Activated CD4-positive, alpha-beta T cell treated with anti-CD3 and anti-CD28 coated beads, Interleukin-10, Interleukin-2, amounts not matched to agents 100 ng/mL and 50 ng/mL, durations not matched to agents 16 hours and 8 hours (primary cell): ENCODE measurements around the gene LTBP2.

Experiments
- DNase-seq: peaks from one replicate; pipeline ENCODE4 v3.0.0-alpha.2; 2020

Gene LTBP2

GRCh38 chr14:74637178-74637550 is 25.1 kb upstream of the LTBP2 start:
- no peak for DNase-seq

DNA sequence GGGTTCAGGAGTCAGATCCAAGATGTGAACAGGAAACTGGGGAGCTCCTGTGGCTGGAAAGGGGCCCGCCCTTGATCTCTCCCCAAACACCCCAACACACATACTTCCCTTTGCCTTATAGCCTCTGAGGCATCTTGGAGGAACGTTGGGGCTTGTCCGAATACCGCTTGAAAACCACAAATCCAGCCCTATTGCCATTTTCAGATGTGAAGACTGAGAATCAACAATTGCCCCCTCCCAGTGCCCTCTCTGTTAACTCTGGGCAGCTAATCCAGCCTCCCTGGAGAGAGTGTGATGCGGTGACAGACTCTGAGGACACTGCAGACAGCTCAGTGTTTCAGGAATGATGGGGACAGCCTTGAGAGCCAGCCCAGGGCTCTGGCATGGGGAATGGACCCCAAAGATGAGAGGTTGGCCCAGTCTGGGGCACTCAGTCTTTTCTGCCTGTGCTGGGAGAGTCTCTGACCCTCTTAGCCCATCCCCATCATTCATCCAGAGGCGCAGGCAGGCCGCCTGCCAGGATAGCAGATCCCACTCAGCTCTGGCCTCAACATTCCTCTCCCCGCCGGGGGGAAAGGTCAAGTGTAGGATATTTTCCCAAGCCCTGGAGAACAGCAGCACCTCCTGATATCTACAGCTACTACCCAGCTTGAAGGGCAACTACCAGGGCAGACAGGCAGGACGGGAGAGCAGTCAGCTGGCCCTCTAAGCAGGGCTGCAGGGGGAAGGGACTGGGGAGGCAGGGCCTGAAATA is 24.6 kb upstream of the LTBP2 start:
- DNase-seq = no peak

DNA sequence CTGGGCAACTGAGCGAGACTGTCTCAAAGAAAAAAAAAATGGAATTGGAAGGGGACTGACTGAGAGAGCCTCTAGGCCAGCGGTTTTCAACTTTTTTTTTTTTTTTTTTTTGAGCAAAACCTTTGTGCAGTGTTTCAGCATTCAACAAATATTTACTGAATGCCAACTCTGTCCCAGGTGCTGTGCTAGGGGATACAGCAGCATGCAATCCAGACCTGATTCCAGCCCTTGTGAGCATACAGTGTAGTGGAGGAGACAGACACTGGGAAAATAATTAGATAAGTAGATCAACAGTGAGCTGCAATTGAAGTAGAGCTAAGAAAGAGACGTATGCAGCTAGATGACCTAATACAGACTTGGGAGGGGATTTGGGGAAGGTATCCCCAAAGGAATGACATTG is 23.8 kb upstream of the LTBP2 start:
- no peak for DNase-seq

DNA sequence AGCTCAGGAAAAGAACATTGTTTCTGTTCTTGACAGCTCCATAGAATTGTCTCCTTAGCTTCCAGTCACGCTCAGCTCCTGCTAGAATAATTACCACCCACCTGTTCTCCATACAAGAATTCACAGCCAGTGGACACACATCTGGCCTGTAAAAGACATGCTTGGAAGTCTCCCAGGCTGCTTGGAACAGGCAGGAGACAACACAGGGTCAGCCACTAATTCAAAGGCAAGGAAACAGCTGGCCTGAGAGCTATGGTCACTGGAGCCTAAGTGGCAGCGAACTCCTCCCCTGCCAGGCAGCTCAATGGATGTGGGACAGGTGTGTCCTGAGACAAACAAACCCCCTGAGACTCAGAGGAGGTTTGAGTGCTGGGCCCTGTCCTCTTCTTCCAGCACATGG is 22.9 kb upstream of the LTBP2 start:
- no peak for DNase-seq

GRCh38 chr14:74634481-74634880 is 22.4 kb upstream of the LTBP2 start:
- no peak for DNase-seq

GRCh38 chr14:74630881-74631690 is 19.0 kb upstream of the LTBP2 start:
- no peak for DNase-seq

- no peak for DNase-seq
Observed at GRCh38 chr14:74628418-74628817, 16.4 kb upstream of the LTBP2 start.

GRCh38 chr14:74627076-74627475 is 15.0 kb upstream of the LTBP2 start:
- no peak for DNase-seq

GRCh38 chr14:74622257-74622656 is 10.2 kb upstream of the LTBP2 start:
- no peak for DNase-seq

GRCh38 chr14:74621556-74621955 is 9.5 kb upstream of the LTBP2 start:
- no peak for DNase-seq

DNA sequence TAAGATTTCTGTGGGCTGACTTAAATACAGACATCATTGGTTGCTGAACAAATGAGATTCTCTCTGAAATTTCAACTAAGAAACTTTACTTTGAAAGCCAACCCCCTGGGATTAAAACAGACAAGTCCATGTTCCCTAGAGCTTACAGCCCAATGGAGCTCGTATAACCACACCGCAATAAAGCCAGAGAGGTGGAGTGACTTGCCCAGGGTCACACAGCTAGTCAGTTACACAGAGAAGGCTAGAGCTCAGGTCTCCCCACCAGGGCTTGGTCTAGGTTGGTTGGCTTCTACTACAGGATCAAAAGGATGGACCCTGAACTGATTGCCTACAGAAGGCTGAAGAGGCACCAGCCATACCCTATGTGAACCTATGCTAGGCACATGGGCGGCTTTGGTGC is 8.9 kb upstream of the LTBP2 start:
- no peak for DNase-seq

- DNase-seq = peak; percentile 75
Observed at GRCh38 chr14:74620497-74620921, 8.5 kb upstream of the LTBP2 start.

- no peak for DNase-seq
Observed at GRCh38 chr14:74619672-74620131, 7.7 kb upstream of the LTBP2 start.

GRCh38 chr14:74618078-74618952 is 6.3 kb upstream of the LTBP2 start:
- DNase-seq = peak; percentile 87

- DNase-seq = no peak
Observed at GRCh38 chr14:74616996-74617700, 5.1 kb upstream of the LTBP2 start.

DNA sequence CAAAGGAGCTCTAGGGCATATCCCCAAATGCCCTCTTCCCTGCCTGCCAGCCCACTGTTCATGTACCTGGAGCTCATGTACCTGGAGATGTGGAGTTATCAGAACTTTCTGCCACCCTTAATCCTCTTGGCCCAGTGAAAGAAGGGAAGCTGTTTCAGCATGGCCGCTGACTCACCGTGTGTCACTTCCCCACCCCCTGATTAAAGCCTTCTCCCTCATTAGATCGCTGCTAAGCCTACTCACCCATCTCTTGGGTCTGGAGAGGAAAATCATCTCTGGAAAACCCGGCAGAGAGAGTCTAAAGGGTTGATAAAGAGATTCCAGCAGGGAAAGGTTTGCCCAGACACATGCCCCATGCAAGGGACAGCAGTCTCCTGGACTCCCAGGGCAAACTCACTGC is 4.5 kb upstream of the LTBP2 start:
- DNase-seq = no peak

- DNase-seq = no peak
Observed at GRCh38 chr14:74615735-74616134, 3.7 kb upstream of the LTBP2 start.

DNA sequence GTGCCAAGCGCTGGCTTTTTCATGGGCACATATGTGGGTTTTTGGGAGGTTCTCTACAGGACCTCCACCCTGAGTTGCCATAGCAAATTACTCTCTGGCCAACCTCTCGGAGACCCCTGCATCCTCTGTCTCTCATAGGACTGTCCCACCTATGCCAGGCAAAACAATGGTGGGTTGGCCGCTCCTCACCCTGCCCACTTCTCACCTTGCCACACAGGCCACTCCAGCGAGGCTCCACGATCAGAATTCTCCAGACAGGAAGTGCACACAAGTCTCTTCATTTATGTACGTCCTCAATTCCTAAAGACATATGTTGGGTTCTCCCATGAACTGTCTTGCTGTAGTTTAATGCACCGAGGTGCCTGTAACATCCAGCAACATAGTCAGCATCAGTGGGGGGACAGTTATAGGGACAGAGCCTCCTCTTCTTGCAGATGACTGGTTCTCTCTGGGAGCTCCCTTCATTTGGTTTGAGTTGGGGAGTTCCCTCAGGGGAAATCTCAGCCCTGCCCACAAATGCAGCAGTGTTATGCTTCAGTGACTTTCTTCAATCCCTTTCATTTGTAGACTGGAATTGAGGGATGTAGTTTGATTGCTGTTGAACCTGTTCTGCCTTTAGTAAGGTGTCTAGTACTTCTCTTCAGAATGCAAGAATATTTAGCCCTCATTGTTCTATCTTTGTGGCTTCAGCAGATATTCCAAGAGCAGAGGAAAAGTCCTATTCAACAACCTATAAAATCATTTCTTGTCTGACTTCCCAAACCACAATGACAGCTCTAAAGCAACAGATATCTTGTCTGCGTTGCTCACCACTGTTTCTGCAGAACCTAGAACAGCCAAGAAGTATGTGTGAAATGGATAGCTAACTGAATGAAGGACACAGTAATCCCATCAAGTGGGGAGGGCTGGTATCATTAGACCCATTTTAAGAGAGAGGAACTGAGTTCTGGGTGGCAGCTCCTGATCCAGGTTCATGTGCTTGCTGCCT is 2.8 kb upstream of the LTBP2 start:
- no peak for DNase-seq

DNA sequence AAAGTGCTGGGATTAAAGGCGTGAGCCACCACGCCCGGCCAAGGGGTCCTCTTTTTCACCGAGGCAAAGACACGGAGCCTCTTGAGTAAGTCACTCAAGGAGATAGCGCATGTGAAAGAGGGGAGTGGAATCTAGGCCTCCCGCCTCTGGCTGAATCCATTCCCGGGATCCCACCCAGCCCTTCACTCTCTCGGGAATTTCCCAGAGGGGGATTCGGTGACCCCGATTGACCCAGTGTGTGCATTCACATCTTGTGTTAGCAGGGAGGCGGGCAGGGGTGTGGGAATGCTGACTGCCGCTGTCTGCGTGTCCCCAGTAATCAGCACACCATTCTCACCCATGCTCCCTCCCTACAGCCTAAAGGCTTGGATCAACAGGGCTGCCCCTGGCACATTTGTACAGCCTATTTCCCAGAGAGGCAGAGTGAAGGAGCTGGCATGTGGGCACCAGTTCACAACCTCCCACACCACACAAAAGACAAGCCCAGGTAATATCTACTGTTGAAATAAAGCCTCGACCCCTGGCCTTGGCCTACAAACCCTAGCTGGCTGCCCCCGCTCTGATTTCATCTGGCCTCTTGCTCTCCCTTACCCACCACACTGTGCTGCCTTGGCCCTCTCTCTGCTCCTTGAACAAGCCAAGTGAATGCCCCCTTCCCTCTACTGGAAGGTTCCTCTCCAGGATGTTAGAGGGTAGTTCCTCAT is 1.3 kb upstream of the LTBP2 start:
- DNase-seq = no peak

GRCh38 chr14:74612350-74613021 is 449 bp upstream of the LTBP2 start:
- DNase-seq = peak; percentile 84
